GM10248 (cell line): ENCODE measurements around the gene BANF2.

Source experiments
- CTCF ChIA-PET: fragments of 300-600 bp; sonication (Branson Sonifier 250); formaldehyde crosslinking; extraction: SDS; loops from one replicate; lab custom pipeline; 2021; ENCODE audit warnings: antibody characterized with exemption; lab: Yijun Ruan, JAX
- POLR2A ChIA-PET: fragments of 350-650 bp; sonication (Branson Sonifier 250); formaldehyde crosslinking; extraction: SDS; loops from one replicate; lab custom pipeline; 2020; ENCODE audit warnings: antibody characterized with exemption; lab: Yijun Ruan, JAX
- DNase-seq: peaks from one replicate; pipeline ENCODE4 v3.0.0; 2012; ENCODE audit errors: extremely low spot score
- TF ChIP-seq, protein P1 (sequence below): IDR thresholded peaks from 2 replicates; pipeline ENCODE4 v1.5.1; 2012; ENCODE audit warnings: mild to moderate bottlenecking, low read depth; ENCODE audit errors: extremely low read depth, missing control alignments, control extremely low read depth

BANF2 gene

DNA sequence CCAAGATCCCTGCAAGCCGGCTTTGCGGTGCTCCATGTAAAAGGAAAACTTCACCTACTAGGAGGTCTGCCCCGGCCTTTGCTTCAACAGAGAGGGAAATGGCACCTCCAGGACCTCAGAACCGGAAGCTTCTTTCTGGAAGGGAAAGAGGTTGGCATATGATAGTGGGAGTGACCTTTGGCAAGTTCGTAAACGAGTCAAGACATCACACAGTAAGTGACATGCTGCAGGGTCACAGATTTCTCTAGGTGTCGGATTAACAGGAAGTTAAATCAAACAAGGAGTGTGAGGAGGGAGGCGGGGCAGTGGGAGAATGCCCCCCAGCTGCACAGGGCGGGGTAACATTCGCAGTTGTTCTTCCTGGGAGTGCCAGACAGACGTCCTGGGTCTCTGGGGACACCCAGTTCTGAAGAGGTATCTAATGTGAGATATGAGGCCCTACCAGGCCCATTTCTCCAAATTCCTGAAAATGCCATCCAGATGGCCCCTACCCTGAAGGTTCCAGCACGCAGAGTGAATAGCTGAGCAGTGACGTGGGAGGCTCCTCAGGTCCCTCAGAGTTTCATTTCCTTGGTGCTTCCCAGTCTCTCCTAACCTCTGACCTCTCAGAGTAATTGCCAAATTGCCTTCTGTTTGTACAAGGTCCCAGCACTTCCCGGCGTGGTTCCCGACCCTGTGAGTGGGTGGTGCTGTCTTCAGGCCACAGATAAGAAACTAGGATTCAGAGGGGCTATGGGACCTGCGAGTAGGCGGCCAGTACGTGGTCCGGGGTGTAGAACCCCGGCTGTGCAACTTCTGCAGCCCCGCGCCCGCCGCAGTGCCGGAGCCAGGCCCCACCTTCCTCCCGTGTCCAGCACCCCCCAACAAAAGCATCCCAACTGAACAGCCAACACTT is 19.6 kb upstream of the BANF2 start:
- TF ChIP-seq, protein P1, sequence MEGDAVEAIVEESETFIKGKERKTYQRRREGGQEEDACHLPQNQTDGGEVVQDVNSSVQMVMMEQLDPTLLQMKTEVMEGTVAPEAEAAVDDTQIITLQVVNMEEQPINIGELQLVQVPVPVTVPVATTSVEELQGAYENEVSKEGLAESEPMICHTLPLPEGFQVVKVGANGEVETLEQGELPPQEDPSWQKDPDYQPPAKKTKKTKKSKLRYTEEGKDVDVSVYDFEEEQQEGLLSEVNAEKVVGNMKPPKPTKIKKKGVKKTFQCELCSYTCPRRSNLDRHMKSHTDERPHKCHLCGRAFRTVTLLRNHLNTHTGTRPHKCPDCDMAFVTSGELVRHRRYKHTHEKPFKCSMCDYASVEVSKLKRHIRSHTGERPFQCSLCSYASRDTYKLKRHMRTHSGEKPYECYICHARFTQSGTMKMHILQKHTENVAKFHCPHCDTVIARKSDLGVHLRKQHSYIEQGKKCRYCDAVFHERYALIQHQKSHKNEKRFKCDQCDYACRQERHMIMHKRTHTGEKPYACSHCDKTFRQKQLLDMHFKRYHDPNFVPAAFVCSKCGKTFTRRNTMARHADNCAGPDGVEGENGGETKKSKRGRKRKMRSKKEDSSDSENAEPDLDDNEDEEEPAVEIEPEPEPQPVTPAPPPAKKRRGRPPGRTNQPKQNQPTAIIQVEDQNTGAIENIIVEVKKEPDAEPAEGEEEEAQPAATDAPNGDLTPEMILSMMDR, result no peak
- no peak for DNase-seq
- POLR2A ChIA-PET, result no interaction called here
- CTCF ChIA-PET, result interaction anchor here (0.7 to 7.1 kb wide), 11 partner anchors 14 to 324 kb away, joined by 3 to 57 read pairs (median 3); no protein-coding TSS in a partner anchor

DNA sequence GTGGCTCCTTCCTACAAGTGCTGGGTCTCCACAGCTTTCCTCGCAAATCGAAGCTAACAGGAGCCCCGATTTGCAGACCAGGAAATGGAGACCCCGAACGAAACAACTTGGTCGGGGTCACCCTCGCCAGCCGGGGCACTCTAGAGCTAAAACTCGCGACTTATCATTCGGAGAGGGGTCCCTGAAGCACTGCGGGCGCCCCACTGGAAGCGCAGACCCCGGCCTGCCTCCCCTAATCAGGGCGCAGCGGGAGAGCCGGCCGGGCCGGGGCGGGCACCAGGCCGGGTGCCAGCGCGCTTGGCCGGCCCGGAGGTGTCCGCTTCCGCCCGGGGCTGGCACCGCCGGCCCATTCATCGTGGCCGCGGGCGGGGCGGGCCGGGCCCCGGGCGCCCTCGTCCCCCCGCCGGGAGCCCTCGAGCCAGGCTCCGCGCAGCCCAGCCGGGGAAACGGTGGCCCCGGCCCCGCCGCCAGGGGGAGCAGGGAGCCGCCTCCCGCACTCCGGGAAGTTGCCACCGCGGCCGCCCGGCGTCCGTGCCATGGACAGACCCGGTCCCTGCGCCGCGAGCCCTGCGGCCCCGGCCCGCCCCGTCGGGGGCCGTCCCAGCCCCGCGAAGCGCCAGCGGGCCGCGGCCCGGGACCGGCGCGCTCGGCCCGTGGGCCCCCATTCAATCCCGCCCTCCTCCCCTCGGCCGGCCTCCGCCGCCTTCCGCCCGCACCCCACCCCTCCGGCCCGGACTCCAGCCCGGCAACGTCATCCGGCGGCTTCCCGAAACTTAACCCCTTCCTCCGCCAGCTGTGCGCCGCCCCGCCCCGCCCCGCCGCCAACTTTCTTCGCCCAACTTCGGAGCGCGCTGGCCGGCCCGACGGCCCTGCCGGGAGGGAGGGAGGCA is 18.7 kb upstream of the BANF2 start:
- ChIA-PET CTCF (interaction anchor here (0.6 to 7.1 kb wide), 37 partner anchors 9 to 323 kb away, joined by 3 to 57 read pairs (median 4); partner anchors contain the start of gene BANF2), POLR2A (interaction anchor here (0.8 to 1.6 kb wide), 3 partner anchors 285 to 314 kb away, joined by 4 to 12 read pairs (median 8); partner anchors contain the start of gene SNX5)
- TF ChIP-seq, protein P1, result peak; percentile 85
- peak; percentile 91 for DNase-seq

DNA sequence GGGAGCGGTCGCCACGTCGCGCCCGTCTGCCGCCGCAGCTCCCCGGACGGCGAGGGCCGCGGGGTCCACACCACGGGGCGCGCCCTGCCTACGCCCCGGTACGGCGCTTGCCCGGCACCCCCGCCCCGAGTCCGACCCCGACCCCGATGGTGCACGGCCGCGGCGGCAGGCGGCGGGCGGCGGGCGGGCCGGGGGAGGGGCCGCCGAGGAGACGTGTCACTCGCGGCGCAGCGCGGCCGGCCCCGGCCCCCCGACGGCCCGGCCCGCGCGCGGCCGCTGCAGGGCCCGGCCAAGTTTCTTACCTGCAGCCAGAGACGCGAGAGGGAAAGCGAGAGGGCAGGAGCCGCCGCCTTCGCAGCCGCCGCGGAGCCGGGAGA is 18.1 kb upstream of the BANF2 start:
- CTCF ChIA-PET, result interaction anchor here (0.6 to 7.1 kb wide), 56 partner anchors 8 to 319 kb away, joined by 3 to 57 read pairs (median 4); partner anchors contain the start of genes BANF2 and MGME1
- TF ChIP-seq, protein P1, result no peak
- POLR2A ChIA-PET, result interaction anchor here (0.8 to 1.6 kb wide), 11 partner anchors 8 to 826 kb away, joined by 3 to 12 read pairs (median 4); partner anchors contain the start of genes KAT14, PET117, SEC23B and SNX5
- no peak for DNase-seq

DNA sequence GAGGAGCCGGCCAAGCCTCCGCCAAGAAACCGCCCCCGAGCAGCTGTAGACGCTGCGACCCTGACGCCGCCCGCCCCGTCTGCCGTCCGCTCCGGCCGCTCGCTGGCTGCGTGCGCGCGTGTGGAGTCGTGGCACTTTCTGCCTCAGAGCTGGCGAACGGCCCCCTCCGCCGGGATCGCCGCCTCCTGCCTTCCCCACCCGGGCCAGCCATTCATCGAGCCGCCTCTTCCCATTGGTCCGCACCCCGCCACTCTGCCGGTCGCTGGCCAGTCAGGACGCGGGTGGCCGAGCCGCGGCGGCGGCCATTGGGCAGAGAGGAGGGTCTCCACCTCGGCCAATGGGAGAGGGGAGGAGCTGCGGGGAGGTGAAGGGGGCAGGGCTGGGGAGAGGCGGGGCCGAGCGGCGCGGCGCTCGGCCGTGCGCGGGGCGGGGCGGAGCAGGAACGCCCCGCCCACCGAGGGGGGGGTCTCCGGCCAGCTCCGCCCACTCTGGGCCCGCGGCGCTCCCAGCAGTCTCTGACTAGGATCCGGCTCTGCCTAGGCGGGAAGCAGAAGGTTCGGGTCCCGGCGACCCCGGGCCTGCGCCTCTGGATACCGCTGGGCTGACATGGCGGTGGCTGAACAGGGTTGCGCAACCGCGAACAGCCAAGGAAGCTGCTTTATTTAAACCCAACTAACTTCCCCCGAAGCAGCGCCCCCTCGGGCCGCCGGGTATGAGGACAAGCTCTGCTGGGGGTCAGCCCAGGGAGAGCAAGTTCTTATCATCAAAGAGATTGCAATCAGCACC is 17.5 kb upstream of the BANF2 start, which contains the start of gene RRBP1:
Gene RRBP1, minus strand, starts transcription at position 140 of the 786 bp plus-strand sequence. CDS start 21,735 bp downstream, outside the sequence.
- TF ChIP-seq, protein P1, result peak; percentile 65
- ChIA-PET CTCF (interaction anchor here (0.8 to 7.1 kb wide), 68 partner anchors 9 to 318 kb away, joined by 3 to 57 read pairs (median 4); partner anchors contain the start of genes BANF2, DSTN and MGME1), POLR2A (interaction anchor here (0.9 to 1.6 kb wide), 11 partner anchors 8 to 825 kb away, joined by 3 to 12 read pairs (median 4); partner anchors contain the start of genes KAT14, PET117, SEC23B and SNX5)
- DNase-seq, result peak; percentile 99

DNA sequence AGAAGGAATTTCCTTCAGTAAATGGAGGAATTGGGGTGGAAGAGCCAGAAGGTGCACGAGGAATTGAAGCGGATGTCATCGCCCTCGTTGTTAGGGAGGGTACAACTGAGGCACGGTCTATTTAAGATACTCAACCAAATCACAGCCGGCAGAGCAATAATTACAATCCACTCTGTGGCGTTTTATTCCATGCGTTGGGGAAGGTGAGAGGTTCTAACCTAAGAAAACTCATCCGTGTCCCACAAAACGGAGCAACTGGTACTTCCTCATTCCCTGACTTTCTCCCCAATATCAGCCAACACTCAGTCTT is 16.9 kb upstream of the BANF2 start:
- ChIA-PET CTCF (interaction anchor here (0.8 to 7.1 kb wide), 57 partner anchors 9 to 318 kb away, joined by 3 to 57 read pairs (median 5); partner anchors contain the start of genes BANF2, DSTN and MGME1), POLR2A (interaction anchor here (0.9 to 1.6 kb wide), 10 partner anchors 9 to 825 kb away, joined by 3 to 8 read pairs (median 4); partner anchors contain the start of genes KAT14, PET117 and SEC23B)
- no peak for DNase-seq
- TF ChIP-seq, protein P1, result no peak
